Measurements from ENCODE around the gene GNPTG. TPM values are rescaled to one million over a fixed set of nuclear protein-coding genes. Genes with fewer than 3 reads are reported as not detected.

The GNPTG gene
- total RNA-seq, 1 donor from 2014 or later, result 40.2 TPM

DNA sequence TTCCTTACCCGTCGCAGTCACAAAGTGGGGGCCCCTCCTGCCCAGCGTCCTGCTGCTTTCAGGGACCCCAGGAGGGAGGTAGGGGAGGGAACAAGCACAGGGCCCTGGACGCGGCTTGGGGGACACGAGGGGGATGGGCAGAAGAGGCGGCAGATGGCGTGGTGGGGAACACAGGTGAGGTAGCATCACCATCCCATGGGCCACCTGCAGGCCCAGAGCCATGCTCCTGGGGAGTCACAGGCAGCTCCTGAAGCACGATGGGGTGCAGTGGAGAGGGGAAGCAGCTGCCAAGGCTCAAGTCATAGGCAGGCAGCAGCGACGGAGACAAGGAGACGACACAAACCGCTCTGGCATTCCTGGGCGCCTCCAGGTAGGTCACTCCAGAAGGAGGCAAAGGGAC lies 52.0 kb downstream of the GNPTG start:
- Mint-ChIP-seq H3K27ac (no peak overlapping the region), H3K27me3 (no peaks in the 10 kb centered on the region), H3K9me3 (no peaks in the 10 kb centered on the region), H3K4me1 (peaks cover 14% of the 10 kb centered on the region), H3K36me3 (ENCODE audit: low read depth) (peaks cover 51% of the 10 kb centered on the region), H3K4me3 (no peak overlapping the region)
- TF ChIP-seq, protein P1, sequence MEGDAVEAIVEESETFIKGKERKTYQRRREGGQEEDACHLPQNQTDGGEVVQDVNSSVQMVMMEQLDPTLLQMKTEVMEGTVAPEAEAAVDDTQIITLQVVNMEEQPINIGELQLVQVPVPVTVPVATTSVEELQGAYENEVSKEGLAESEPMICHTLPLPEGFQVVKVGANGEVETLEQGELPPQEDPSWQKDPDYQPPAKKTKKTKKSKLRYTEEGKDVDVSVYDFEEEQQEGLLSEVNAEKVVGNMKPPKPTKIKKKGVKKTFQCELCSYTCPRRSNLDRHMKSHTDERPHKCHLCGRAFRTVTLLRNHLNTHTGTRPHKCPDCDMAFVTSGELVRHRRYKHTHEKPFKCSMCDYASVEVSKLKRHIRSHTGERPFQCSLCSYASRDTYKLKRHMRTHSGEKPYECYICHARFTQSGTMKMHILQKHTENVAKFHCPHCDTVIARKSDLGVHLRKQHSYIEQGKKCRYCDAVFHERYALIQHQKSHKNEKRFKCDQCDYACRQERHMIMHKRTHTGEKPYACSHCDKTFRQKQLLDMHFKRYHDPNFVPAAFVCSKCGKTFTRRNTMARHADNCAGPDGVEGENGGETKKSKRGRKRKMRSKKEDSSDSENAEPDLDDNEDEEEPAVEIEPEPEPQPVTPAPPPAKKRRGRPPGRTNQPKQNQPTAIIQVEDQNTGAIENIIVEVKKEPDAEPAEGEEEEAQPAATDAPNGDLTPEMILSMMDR (IDR thresholded peaks at IDR 0.05), result no peak
- no peak for ATAC-seq (ENCODE audit: low read depth)
- ChIA-PET CTCF (no interaction called here), POLR2A (no interaction called here)
- intact Hi-C loops (cut with micrococcal nuclease), result no loop called here
- no peak for DNase-seq

DNA sequence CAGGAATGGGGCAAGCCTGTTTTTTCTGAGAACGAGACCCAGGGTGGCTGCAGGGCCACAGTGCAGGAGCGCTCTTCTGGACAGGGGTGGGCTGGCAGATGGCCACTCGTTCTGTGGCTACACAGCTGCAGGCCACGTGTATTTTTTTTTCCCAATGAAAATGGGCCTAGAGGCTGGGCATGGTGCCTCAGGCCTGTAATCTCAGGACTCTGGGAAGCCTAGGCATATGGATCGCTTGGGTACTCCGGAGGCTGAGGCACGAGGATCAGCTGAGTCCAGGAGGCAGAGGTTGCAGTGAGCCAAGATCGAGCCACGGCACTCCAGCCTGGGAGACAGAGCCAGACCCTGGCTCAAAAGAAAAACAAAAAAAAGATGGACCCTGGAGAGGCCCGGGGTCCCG lies 56.0 kb downstream of the GNPTG start:
- intact Hi-C loops (cut with micrococcal nuclease), result loop anchor here (1.0 kb wide), 3 partner anchors 13 to 44 kb away; partner anchors contain the start of gene UQCC4
- TF ChIP-seq, protein P1 (IDR thresholded peaks at IDR 0.05), result no peak
- peak overlapping the region; percentile 68 for H3K4me3 Mint-ChIP-seq
- DNase-seq, result no peak
- ChIA-PET CTCF (interaction anchor here (0.5 kb wide), 1 partner anchor 293 kb away, joined by 3 read pairs; no protein-coding TSS in a partner anchor), POLR2A (interaction anchor here (0.6 to 2.5 kb wide), 10 partner anchors 9 to 1370 kb away, joined by 3 to 20 read pairs (median 5); partner anchors contain the start of genes MAPK8IP3, TELO2, UBE2I and UQCC4)
- H3K27ac Mint-ChIP-seq, result peak overlapping the region; percentile 74
- peaks cover 38% of the 10 kb centered on the region for H3K36me3 Mint-ChIP-seq (ENCODE audit: low read depth)
- ATAC-seq (ENCODE audit: low read depth), result no peak
- no peaks in the 10 kb centered on the region for H3K27me3 Mint-ChIP-seq
- peaks cover 28% of the 10 kb centered on the region for H3K4me1 Mint-ChIP-seq
- no peaks in the 10 kb centered on the region for H3K9me3 Mint-ChIP-seq

DNA sequence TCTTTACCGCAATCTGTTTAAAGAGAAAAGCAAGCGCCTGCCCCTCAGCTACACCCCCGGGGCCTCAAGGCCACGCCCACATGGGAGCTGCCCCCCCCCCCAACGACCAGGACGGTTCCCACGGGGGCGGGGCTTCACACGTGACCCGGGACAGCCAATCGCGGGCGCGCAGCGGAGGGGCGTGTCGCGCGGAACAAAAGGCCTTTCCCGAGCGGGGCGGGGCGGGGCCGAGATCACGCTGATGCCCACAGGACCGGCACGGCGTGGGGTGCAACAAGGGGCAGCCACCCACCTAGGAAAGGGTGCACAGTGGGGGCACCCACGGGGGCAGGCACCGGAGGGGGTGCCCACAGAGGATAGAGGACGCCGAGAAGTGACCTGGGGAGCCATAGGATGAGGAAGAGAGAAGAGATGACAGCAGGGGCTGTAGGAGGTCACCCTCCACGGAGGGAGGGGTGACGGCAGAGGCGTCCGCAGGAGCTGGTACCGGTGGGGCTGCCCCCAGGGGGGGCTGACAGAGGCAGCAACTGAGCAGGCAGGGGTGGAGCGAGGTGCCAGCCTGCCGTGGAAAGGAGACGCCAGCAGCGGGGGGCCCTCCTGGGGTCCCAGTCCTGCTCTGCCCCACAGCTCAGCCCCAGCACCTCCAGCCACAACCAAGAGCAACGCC lies 56.6 kb downstream of the GNPTG start:
- Mint-ChIP-seq H3K4me1 (peaks cover 30% of the 10 kb centered on the region), H3K4me3 (peak overlapping the region; percentile 80), H3K27me3 (no peaks in the 10 kb centered on the region), H3K36me3 (ENCODE audit: low read depth) (peaks cover 32% of the 10 kb centered on the region), H3K9me3 (no peaks in the 10 kb centered on the region), H3K27ac (peak overlapping the region; percentile 56)
- ChIA-PET POLR2A (interaction anchor here (0.6 to 2.5 kb wide), 10 partner anchors 8 to 1371 kb away, joined by 3 to 20 read pairs (median 5); partner anchors contain the start of genes MAPK8IP3, TELO2, UBE2I and UQCC4), CTCF (no interaction called here)
- ATAC-seq (ENCODE audit: low read depth) (peak; percentile 94), DNase-seq (peak; percentile 98)
- intact Hi-C loops (cut with micrococcal nuclease), result loop anchor here (1.0 kb wide), 3 partner anchors 12 to 45 kb away; partner anchors contain the start of gene UQCC4
- TF ChIP-seq, protein P1 (IDR thresholded peaks at IDR 0.05), result no peak

DNA sequence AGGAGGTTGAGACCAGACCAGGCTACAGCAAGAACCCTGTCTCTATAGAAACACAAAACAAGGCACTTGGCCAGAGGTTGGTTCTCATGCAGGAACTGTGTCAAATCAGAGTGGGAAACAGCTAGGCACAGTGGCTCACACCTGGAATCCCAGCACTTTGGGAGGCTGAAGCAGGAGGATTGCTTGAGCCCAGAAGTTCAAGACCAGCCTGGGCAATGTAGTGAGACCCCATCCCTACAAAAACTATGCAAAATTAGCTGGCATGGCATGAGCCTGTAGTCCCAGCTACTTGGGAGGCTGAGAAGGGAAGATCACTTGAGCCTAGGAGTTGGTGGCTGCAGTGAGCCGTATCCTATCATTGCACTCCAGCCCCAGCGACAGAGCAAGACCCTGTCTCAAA lies 61.1 kb downstream of the GNPTG start:
- intact Hi-C loops (cut with micrococcal nuclease), result loop anchor here (5.0 kb wide), 1 partner anchor 199 kb away; the partner anchor contains the start of genes CRAMP1 and IFT140
- TF ChIP-seq, protein P1 (IDR thresholded peaks at IDR 0.05), result no peak
- Mint-ChIP-seq H3K9me3 (no peaks in the 10 kb centered on the region), H3K27me3 (no peaks in the 10 kb centered on the region), H3K36me3 (ENCODE audit: low read depth) (peaks cover 18% of the 10 kb centered on the region), H3K4me1 (peaks cover 31% of the 10 kb centered on the region), H3K4me3 (no peak overlapping the region), H3K27ac (peak overlapping the region; percentile 85)
- DNase-seq, result no peak
- POLR2A ChIA-PET, result interaction anchor here (0.7 to 2.4 kb wide), 4 partner anchors 8 to 738 kb away, joined by 7 to 23 read pairs (median 8); partner anchors contain the start of gene UQCC4
- no peak for ATAC-seq (ENCODE audit: low read depth)
- CTCF ChIA-PET, result interaction anchor here (1.4 kb wide), 1 partner anchor 49 kb away, joined by 5 read pairs; no protein-coding TSS in a partner anchor

Other genes starting within 250 kb of the GNPTG start
- 0.02 TPM in 1 of 2 replicates, not detected in the other for gene CACNA1H, start 198.8 kb upstream of the GNPTG start, total RNA-seq
- gene TPSG1, start 126.7 kb upstream of the GNPTG start, total RNA-seq, result not detected in 2 replicates
- not detected in 2 replicates for gene TPSB2, start 121.7 kb upstream of the GNPTG start, total RNA-seq
- not detected in 2 replicates for gene TPSAB1, start 111.2 kb upstream of the GNPTG start, total RNA-seq
- gene TPSD1, start 95.9 kb upstream of the GNPTG start, total RNA-seq, result not detected in 2 replicates
- 220 and 240 TPM in 2 replicates for gene UBE2I, start 42.3 kb upstream of the GNPTG start, total RNA-seq
- gene BAIAP3, start 18.3 kb upstream of the GNPTG start, total RNA-seq, result 6.5 and 8.5 TPM in 2 replicates
- 45.3 and 49.0 TPM in 2 replicates for gene TSR3, start 53 bp upstream of the GNPTG start, total RNA-seq
- 42.1 and 70.7 TPM in 2 replicates for gene UNKL, start 62.8 kb downstream of the GNPTG start, total RNA-seq
- gene UQCC4, start 68.8 kb downstream of the GNPTG start, total RNA-seq, result 15.4 and 18.2 TPM in 2 replicates
- gene PERCC1, start 79.1 kb downstream of the GNPTG start, total RNA-seq, result 0.24 and 0.33 TPM in 2 replicates
- 5.1 and 6.7 TPM in 2 replicates for gene CCDC154, start 92.6 kb downstream of the GNPTG start, total RNA-seq
- 127 and 144 TPM in 2 replicates for gene CLCN7, start 123.1 kb downstream of the GNPTG start, total RNA-seq
- not detected in 2 replicates for gene PTX4, start 137.0 kb downstream of the GNPTG start, total RNA-seq
- 72.9 and 78.8 TPM in 2 replicates for gene TELO2, start 141.4 kb downstream of the GNPTG start, total RNA-seq
- gene TMEM204, start 181.7 kb downstream of the GNPTG start, total RNA-seq, result 0.18 TPM in 1 of 2 replicates, not detected in the other